GM12878 (cell line): Measurements from ENCODE around the gene CDKN3. TPM values are rescaled to one million over a fixed set of nuclear protein-coding genes. Genes with fewer than 3 reads are reported as not detected.

Experiments used
- ATAC-seq: fragments of 200-7000 bp; cut with Tn5 transposase; 3 replicates; pipeline ENCODE4 v1.9.1; 2020; ENCODE audit warnings: mild to moderate bottlenecking, moderate library complexity
- BruUV-seq: library from RNA; stranded (reverse); fragments of 400-500 nt; replicated peaks from 2 replicates; lab custom pipeline; 2021; lab: Mats Ljungman, UMichigan
- CTCF ChIA-PET: fragments of 300-600 bp; sonication (Branson Sonifier 250); formaldehyde crosslinking; extraction: SDS; loops from one replicate; lab custom pipeline; 2021; ENCODE audit warnings: inconsistent platforms; lab: Yijun Ruan, JAX
- POLR2A ChIA-PET: fragments of 350-600 bp; formaldehyde crosslinking; extraction: SDS; loops from one replicate; lab custom pipeline; 2021; ENCODE audit warnings: inconsistent platforms; lab: Charles Lee
- RAD21 ChIA-PET: fragments of 300-600 bp; sonication (Branson Sonifier 250); formaldehyde crosslinking; loops from one replicate; lab custom pipeline; 2023; ENCODE audit warnings: antibody characterized with exemption; ENCODE audit not compliant: unreplicated experiment; lab: Charles Lee
- SMC1A ChIA-PET: fragments of 300-600 bp; sonication (Branson Sonifier 250); formaldehyde crosslinking; loops from one replicate; lab custom pipeline; 2023; ENCODE audit not compliant: unreplicated experiment, uncharacterized antibody; lab: Charles Lee
- DNase-seq: peaks from one replicate; pipeline ENCODE4 v3.0.0-alpha.2; 2011; ENCODE audit warnings: low read depth, low spot score
- FAIRE-seq: peaks from 3 replicates; lab custom pipeline; 2011; peaks lifted over from hg19 to GRCh38; lab: Jason Lieb, UNC
- H2AFZ ChIP-seq: 2 replicates; pipeline ENCODE4 v1.6.0; 2011; ENCODE audit warnings: low read depth, low read length, control low read depth; ENCODE audit not compliant: control insufficient read depth
- H3K27ac ChIP-seq: 2 replicates; pipeline ENCODE4 v1.5.1; 2011; ENCODE audit warnings: control low read depth; ENCODE audit not compliant: control insufficient read depth, insufficient read depth
- H3K27me3 ChIP-seq, 2 experiments: replicated peaks in 1 of 2; 2 replicates each; pipeline versions ENCODE4 v1.6.0 to v1.6.1; 2011; ENCODE audit warnings: low read length in 1 of 2; ENCODE audit not compliant: control insufficient read depth in 2 of 2, insufficient read depth in 2 of 2
- H3K36me3 ChIP-seq, 2 experiments: 2 replicates each; pipeline ENCODE4 v1.5.1; 2011; ENCODE audit warnings: low read length in 1 of 2; ENCODE audit not compliant: control insufficient read depth in 2 of 2, insufficient read depth in 2 of 2
- H3K4me1 ChIP-seq: 2 replicates; pipeline ENCODE4 v1.6.1; 2011; ENCODE audit warnings: mild to moderate bottlenecking, low read length, moderate library complexity, mixed read lengths; ENCODE audit not compliant: control insufficient read depth, insufficient read depth
- H3K4me2 ChIP-seq: 2 replicates; pipeline ENCODE4 v1.6.0; 2011; ENCODE audit warnings: control low read depth; ENCODE audit not compliant: control insufficient read depth, insufficient read depth
- H3K4me3 ChIP-seq: fragments of 200-600 bp; sonication (generic); 2 replicates; pipeline ENCODE4 v1.5.1; 2016
- H3K79me2 ChIP-seq: 2 replicates; pipeline ENCODE4 v1.6.0; 2011; ENCODE audit warnings: low read length; ENCODE audit not compliant: control insufficient read depth, insufficient read depth
- H3K9ac ChIP-seq: 2 replicates; pipeline ENCODE4 v1.8.0; 2011; ENCODE audit warnings: low read length, control low read depth, mixed read lengths; ENCODE audit not compliant: control insufficient read depth, insufficient read depth
- H3K9me3 ChIP-seq: replicated peaks from 3 replicates; pipeline ENCODE4 v1.5.1; 2011; ENCODE audit warnings: mild to moderate bottlenecking, low read length; ENCODE audit not compliant: control insufficient read depth, insufficient read depth
- H4K20me1 ChIP-seq: 2 replicates; pipeline ENCODE4 v1.6.0; 2011; ENCODE audit not compliant: control insufficient read depth, insufficient read depth
- ETV6 ChIP-seq, 2 experiments: fragments of 450-650 bp in 1 of 2; IDR thresholded peaks in 1 of 2; conservative IDR thresholded peaks in 1 of 2; 2 replicates each; pipeline ENCODE4 v1.6.1; 2014; ENCODE audit warnings: antibody characterized with exemption in 1 of 2, borderline replicate concordance in 1 of 2, low read depth in 1 of 2, mild to moderate bottlenecking in 1 of 2, moderate library complexity in 1 of 2
- POLR2A ChIP-seq: IDR thresholded peaks from 2 replicates; pipeline ENCODE4 v1.6.1; 2011; ENCODE audit warnings: low read depth, mild to moderate bottlenecking, low read length
- SMAD5 ChIP-seq: IDR thresholded peaks from 2 replicates; pipeline ENCODE4 v1.6.1; 2016; ENCODE audit warnings: antibody characterized with exemption, low read depth
- TCF7 ChIP-seq: IDR thresholded peaks from 2 replicates; pipeline ENCODE4 v1.6.1; 2014; ENCODE audit warnings: antibody characterized with exemption, borderline replicate concordance
- ZZZ3 ChIP-seq: IDR thresholded peaks from 2 replicates; pipeline ENCODE4 v1.6.1; 2011; ENCODE audit warnings: low read depth; ENCODE audit not compliant: control insufficient read depth, insufficient read length
- WGBS: methylation state at CpG from one replicate; pipeline ENCODE4 v1.1.6; 2016; ENCODE audit warnings: low lambda C conversion rate; ENCODE audit not compliant: insufficient replicate concordance, insufficient coverage; ENCODE audit errors: missing lambda C conversion rate; 5-methylcytosine and 5-hydroxymethylcytosine counted together
- in situ Hi-C: fragments of 300-500 bp; cut with MboI; formaldehyde crosslinking; loops from 9 replicates; pipeline ENCODE4 v1.14.3; 2018; ENCODE audit warnings: mixed read lengths
- intact Hi-C: fragments of 100-400 bp; cut with micrococcal nuclease; formaldehyde crosslinking; loops from one replicate; pipeline ENCODE4 v1.14.2; 2022; ENCODE audit not compliant: unreplicated experiment
- polyA plus RNA-seq, 11 experiments: library from polyadenylated mRNA; depleted of rRNA in 4 of 11; unstranded in 6 of 11; stranded (reverse) in 5 of 11; fragments of >200 nt; fragmentation: Nextera tagmentation in 4 of 11; fragmentation: Illumina TruSeq in 1 of 11; extraction: Ambion mirVana in 4 of 11; extraction: Trizol in 1 of 11; gene quantifications; 1 replicate in 1 of 11; 2 replicates in 10 of 11; pipeline versions ENCODE4 v1.2.1 to v1.2.3, GENCODE V29; 2011 to 2016; ENCODE audit warnings: inconsistent platforms in 2 of 11, missing spikeins in 2 of 11, low read depth in 1 of 11
- total RNA-seq, 4 experiments: library from RNA; depleted of rRNA in 3 of 4; stranded (reverse); fragments of >200 nt in 3 of 4; fragmentation: Illumina TruSeq in 1 of 4; extraction: Trizol in 1 of 4; gene quantifications; 2 replicates each; pipeline versions ENCODE4 v1.2.1 to v1.2.3, GENCODE V29; 2013 to 2021
- TF ChIP-seq, protein P1 (sequence below): IDR thresholded peaks from 2 replicates; pipeline ENCODE4 v1.6.1; 2011; ENCODE audit warnings: low read depth, mild to moderate bottlenecking, low read length, moderate library complexity, borderline replicate concordance; ENCODE audit errors: extremely low read depth
- TF ChIP-seq, protein P2 (sequence below): fragments of 450-650 bp; IDR thresholded peaks from 2 replicates; pipeline ENCODE4 v1.6.1; 2014; ENCODE audit warnings: mild to moderate bottlenecking
- TF ChIP-seq, protein P3 (sequence below): fragments of 450-650 bp; IDR thresholded peaks from 2 replicates; pipeline ENCODE4 v1.6.1; 2017; ENCODE audit warnings: mild to moderate bottlenecking, low read depth, inconsistent platforms; ENCODE audit not compliant: poor library complexity, severe bottlenecking
- TF ChIP-seq, protein P4 (sequence below): fragments of 450-650 bp; IDR thresholded peaks from 2 replicates; pipeline ENCODE4 v1.6.1; 2017; ENCODE audit warnings: antibody characterized with exemption, mild to moderate bottlenecking, moderate library complexity

The CDKN3 gene
- total and polyA plus RNA-seq, 10 of the 15 experiments (the other 5 are each of a cell fraction or from before 2014, with no cell fraction given) = 54.9 to 197 (median 111) TPM

DNA sequence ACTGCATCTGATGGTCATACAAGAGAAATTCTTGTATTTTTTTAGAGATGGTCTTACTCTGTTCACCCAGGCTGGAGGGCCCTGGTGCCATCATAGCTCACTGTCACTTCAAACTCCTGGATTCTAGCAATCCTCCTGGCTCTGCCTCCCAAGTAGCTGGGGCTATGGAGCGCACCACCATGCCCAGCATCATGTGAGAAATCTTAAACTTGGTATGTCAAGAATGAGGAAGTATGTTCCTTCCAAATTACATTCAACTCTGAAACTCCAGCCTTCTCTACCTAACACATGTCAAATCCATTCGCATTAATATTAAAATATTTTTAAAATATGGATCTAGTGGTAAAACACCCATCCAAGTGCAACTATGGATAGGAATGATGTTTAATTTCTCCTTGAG, 27.5 kb upstream of the CDKN3 start:
- no peaks in the 10 kb centered on the region for H3K9me3 ChIP-seq
- no peak for TF ChIP-seq ZZZ3
- TF ChIP-seq TCF7 = no peak
- TF ChIP-seq, protein P1, sequence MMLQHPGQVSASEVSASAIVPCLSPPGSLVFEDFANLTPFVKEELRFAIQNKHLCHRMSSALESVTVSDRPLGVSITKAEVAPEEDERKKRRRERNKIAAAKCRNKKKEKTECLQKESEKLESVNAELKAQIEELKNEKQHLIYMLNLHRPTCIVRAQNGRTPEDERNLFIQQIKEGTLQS = no peak
- TF ChIP-seq SMAD5 = no peak
- TF ChIP-seq, protein P2, sequence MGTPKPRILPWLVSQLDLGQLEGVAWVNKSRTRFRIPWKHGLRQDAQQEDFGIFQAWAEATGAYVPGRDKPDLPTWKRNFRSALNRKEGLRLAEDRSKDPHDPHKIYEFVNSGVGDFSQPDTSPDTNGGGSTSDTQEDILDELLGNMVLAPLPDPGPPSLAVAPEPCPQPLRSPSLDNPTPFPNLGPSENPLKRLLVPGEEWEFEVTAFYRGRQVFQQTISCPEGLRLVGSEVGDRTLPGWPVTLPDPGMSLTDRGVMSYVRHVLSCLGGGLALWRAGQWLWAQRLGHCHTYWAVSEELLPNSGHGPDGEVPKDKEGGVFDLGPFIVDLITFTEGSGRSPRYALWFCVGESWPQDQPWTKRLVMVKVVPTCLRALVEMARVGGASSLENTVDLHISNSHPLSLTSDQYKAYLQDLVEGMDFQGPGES = no peak
- no peak for TF ChIP-seq POLR2A
- TF ChIP-seq ETV6 (conservative IDR thresholded peaks at IDR 0.05 in 1 of 2, IDR thresholded peaks at IDR 0.05 in 1 of 2; ENCODE audit: borderline replicate concordance in 1 of 2, low read depth in 1 of 2) = no peak
- TF ChIP-seq, protein P3, sequence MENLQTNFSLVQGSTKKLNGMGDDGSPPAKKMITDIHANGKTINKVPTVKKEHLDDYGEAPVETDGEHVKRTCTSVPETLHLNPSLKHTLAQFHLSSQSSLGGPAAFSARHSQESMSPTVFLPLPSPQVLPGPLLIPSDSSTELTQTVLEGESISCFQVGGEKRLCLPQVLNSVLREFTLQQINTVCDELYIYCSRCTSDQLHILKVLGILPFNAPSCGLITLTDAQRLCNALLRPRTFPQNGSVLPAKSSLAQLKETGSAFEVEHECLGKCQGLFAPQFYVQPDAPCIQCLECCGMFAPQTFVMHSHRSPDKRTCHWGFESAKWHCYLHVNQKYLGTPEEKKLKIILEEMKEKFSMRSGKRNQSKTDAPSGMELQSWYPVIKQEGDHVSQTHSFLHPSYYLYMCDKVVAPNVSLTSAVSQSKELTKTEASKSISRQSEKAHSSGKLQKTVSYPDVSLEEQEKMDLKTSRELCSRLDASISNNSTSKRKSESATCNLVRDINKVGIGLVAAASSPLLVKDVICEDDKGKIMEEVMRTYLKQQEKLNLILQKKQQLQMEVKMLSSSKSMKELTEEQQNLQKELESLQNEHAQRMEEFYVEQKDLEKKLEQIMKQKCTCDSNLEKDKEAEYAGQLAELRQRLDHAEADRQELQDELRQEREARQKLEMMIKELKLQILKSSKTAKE = no peak
- TF ChIP-seq, protein P4, sequence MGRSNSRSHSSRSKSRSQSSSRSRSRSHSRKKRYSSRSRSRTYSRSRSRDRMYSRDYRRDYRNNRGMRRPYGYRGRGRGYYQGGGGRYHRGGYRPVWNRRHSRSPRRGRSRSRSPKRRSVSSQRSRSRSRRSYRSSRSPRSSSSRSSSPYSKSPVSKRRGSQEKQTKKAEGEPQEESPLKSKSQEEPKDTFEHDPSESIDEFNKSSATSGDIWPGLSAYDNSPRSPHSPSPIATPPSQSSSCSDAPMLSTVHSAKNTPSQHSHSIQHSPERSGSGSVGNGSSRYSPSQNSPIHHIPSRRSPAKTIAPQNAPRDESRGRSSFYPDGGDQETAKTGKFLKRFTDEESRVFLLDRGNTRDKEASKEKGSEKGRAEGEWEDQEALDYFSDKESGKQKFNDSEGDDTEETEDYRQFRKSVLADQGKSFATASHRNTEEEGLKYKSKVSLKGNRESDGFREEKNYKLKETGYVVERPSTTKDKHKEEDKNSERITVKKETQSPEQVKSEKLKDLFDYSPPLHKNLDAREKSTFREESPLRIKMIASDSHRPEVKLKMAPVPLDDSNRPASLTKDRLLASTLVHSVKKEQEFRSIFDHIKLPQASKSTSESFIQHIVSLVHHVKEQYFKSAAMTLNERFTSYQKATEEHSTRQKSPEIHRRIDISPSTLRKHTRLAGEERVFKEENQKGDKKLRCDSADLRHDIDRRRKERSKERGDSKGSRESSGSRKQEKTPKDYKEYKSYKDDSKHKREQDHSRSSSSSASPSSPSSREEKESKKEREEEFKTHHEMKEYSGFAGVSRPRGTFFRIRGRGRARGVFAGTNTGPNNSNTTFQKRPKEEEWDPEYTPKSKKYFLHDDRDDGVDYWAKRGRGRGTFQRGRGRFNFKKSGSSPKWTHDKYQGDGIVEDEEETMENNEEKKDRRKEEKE = no peak
- TF ChIP-seq, all 136 proteins: peak for 0
- in situ Hi-C loops = no loop called here
- Histone ChIP-seq H3K4me1 (no peaks in the 10 kb centered on the region), H4K20me1 (no peaks in the 10 kb centered on the region), H3K4me2 (no peak overlapping the region), H3K9ac (no peak overlapping the region), H2AFZ (no peak overlapping the region), H3K79me2 (no peaks in the 10 kb centered on the region), H3K36me3 (no peaks in the 10 kb centered on the region), H3K27ac (no peak overlapping the region), H3K4me3 (no peak overlapping the region), H3K27me3 (no peaks in the 10 kb centered on the region)
- ChIA-PET RAD21 (no interaction called here), SMC1A (no interaction called here), CTCF (no interaction called here), POLR2A (no interaction called here)
- WGBS = 81% methylated on average over 2 of the region's 2 CpGs
- no peak for ATAC-seq
- BruUV-seq = no TSS peak
- intact Hi-C loops = loop anchor here (5.0 to 10.0 kb wide), 2 partner anchors 193 to 405 kb away; no protein-coding TSS in a partner anchor
- FAIRE-seq = no peak
- no peak for DNase-seq
